SK-MEL-5 (cell line): Measurements from ENCODE around the gene DDO. TPM values are rescaled to one million over a fixed set of nuclear protein-coding genes. Genes with fewer than 3 reads are reported as not detected.
"Not testable (repeated sequence)": the region's sequence is repeated elsewhere in the genome, so short reads cannot be mapped to it uniquely, and the experiment has no call there.

ENCODE experiments used
- DNase-seq: peaks from one replicate; pipeline ENCODE4 v3.0.0-alpha.2; 2016; ENCODE audit warnings: low read depth, low spot score
- in situ Hi-C: cut with HindIII; loops from 2 replicates; pipeline ENCODE4 v1.10.0; 2016; ENCODE audit warnings: low sequenced_read_pairs, high pct_unique_total_duplicates, low pct_unique_long_range_greater_than_20kb
- polyA plus RNA-seq, 2 experiments: library from polyadenylated mRNA; depleted of rRNA; stranded (reverse); fragments of >200 nt; gene quantifications; 2 replicates each; pipeline ENCODE4 v1.2.3, GENCODE V29; 2015
- total RNA-seq: library from RNA; depleted of rRNA; stranded (reverse); fragments of >200 nt; shearing (Covaris generic); gene quantifications from 2 replicates; pipeline ENCODE4 v1.2.3, GENCODE V29; 2014; rRNA removed

DDO gene
- 1.7 and 2.3 TPM in 2 replicates for total RNA-seq
- 0.89 and 1.7 TPM in 2 replicates for polyA plus RNA-seq (2015; cell fraction: cytosol; rRNA removed)
- polyA plus RNA-seq (2015; cell fraction: nucleus; rRNA removed) = 0.89 and 4.8 TPM in 2 replicates

- in situ Hi-C loops = no loop called here
- peak; percentile 52 for DNase-seq
Observed at GRCh38 chr6:110415086-110415916, at the start of gene DDO. TSS of gene DDO (minus strand) at chr6:110415575. CDS start at chr6:110413462, 2,113 bp downstream.

- in situ Hi-C loops = no loop called here
- no peak for DNase-seq
Observed at GRCh38 chr6:110462884-110463481, 47.6 kb upstream of the DDO start.

GRCh38 chr6:110461376-110461775 lies 46.0 kb upstream of the DDO start:
- in situ Hi-C loops = no loop called here
- no peak for DNase-seq

- in situ Hi-C loops = no loop called here
- DNase-seq = no peak
Observed at GRCh38 chr6:110459137-110459536, 43.8 kb upstream of the DDO start.

- in situ Hi-C loops = no loop called here
- DNase-seq = no peak
Observed at GRCh38 chr6:110458476-110458875, 43.1 kb upstream of the DDO start.

GRCh38 chr6:110457567-110458175 lies 42.3 kb upstream of the DDO start:
- in situ Hi-C loops = not testable (repeated sequence)
- peak; percentile 77 for DNase-seq

- no peak for DNase-seq
- in situ Hi-C loops = no loop called here
Observed at GRCh38 chr6:110456694-110457093, 41.3 kb upstream of the DDO start.

- in situ Hi-C loops = no loop called here
Observed at GRCh38 chr6:110449541-110449895, 34.1 kb upstream of the DDO start.

GRCh38 chr6:110448846-110449540 lies 33.6 kb upstream of the DDO start:
- in situ Hi-C loops = no loop called here

More at GRCh38 chr6:110449541-110449895, 34.1 kb upstream of the DDO start:
- DNase-seq = no peak

GRCh38 chr6:110447761-110448160 lies 32.4 kb upstream of the DDO start:
- in situ Hi-C loops = no loop called here
- DNase-seq = no peak

More at GRCh38 chr6:110448846-110449540, 33.6 kb upstream of the DDO start:
- DNase-seq = no peak

GRCh38 chr6:110446405-110446804 lies 31.0 kb upstream of the DDO start:
- in situ Hi-C loops = no loop called here
- DNase-seq = no peak

- in situ Hi-C loops = no loop called here
- DNase-seq = no peak
Observed at GRCh38 chr6:110440026-110440425, 24.7 kb upstream of the DDO start.

GRCh38 chr6:110439356-110439755 lies 24.0 kb upstream of the DDO start:
- in situ Hi-C loops = no loop called here
- DNase-seq = no peak

- DNase-seq = no peak
- in situ Hi-C loops = no loop called here
Observed at GRCh38 chr6:110434961-110435602, 19.7 kb upstream of the DDO start.

- DNase-seq = no peak
- in situ Hi-C loops = no loop called here
Observed at GRCh38 chr6:110432285-110432900, 17.0 kb upstream of the DDO start.

- in situ Hi-C loops = no loop called here
Observed at GRCh38 chr6:110430741-110431140, 15.4 kb upstream of the DDO start.

GRCh38 chr6:110430236-110430635 lies 14.9 kb upstream of the DDO start:
- no peak for DNase-seq
- in situ Hi-C loops = no loop called here

More at GRCh38 chr6:110430741-110431140, 15.4 kb upstream of the DDO start:
- DNase-seq = no peak
